GM18508 (cell line): ENCODE data around the gene ASB14.
"Not testable (repeated sequence)": the region's sequence is repeated elsewhere in the genome, so short reads cannot be mapped to it uniquely, and the experiment has no call there.

Experiments
- ATAC-seq: cut with Tn5 transposase; IDR thresholded peaks from one replicate; pipeline ENCODE4 v1.9.1; 2021; ENCODE audit warnings: moderate number of reproducible peaks; ENCODE audit not compliant: insufficient read depth, unreplicated experiment

ASB14 gene

GRCh38 chr3:57292159-57292896, at the start of gene ASB14:
Gene ASB14, minus strand, starts transcription at chr3:57292685. Its CDS starts 652 bp downstream, at chr3:57292033.
- no peak for ATAC-seq

GRCh38 chr3:57339071-57339642, 46.7 kb upstream of the ASB14 start:
- not testable (repeated sequence) for ATAC-seq

GRCh38 chr3:57338272-57339070, 46.0 kb upstream of the ASB14 start:
- not testable (repeated sequence) for ATAC-seq

DNA sequence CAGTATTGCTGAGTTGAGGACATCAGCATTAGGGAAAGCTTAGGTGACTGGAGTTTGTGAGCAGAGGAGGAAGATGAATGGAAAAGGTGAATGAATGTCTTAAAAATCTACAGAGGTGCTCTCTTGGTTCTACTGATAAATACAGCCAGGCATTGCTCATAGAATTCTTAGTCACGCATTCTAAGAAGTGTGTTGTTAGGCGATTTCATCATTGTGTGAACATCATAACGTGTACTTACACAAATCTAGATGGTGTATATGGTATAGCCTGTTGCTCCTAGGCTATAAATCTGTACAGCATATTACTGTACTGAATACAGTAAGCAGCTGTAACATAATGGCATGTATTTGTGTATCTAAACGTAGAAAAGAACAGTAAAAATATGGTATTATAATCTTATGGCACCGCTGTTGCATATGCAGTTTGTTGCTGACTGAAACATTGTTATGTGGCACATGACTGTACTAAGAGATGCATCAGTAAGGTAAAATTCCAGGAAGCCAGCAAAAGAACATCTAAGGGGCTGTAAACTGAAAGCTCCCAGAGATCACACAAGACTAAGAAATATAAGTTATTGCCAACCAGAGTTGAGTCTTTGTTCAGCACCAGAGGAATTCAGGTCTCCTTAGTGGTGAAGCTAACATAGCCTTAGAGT, 42.9 kb upstream of the ASB14 start:
- ATAC-seq: no peak

GRCh38 chr3:57331078-57331610, 38.7 kb upstream of the ASB14 start:
- no peak for ATAC-seq

GRCh38 chr3:57326498-57326897, 34.0 kb upstream of the ASB14 start:
- ATAC-seq: not testable (repeated sequence)

DNA sequence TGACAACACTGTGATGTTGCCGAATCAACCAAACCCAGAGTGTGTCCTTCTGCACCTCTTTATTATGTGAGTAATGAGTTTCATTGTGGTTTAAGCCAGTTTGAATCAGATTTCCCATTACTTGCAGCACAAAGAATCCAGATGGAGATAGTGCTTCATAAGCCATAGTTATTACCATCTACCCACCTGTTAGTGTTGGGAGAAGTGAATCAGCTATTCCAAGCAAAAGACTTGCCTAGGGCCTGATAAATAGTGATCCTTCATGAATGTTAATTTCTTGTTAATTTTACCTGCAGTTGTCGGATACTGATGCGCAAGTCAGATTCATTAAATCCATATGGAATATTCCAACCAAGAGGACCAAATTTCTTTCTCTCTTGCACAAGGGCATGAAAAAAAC, 21.7 kb upstream of the ASB14 start:
- ATAC-seq: no peak

DNA sequence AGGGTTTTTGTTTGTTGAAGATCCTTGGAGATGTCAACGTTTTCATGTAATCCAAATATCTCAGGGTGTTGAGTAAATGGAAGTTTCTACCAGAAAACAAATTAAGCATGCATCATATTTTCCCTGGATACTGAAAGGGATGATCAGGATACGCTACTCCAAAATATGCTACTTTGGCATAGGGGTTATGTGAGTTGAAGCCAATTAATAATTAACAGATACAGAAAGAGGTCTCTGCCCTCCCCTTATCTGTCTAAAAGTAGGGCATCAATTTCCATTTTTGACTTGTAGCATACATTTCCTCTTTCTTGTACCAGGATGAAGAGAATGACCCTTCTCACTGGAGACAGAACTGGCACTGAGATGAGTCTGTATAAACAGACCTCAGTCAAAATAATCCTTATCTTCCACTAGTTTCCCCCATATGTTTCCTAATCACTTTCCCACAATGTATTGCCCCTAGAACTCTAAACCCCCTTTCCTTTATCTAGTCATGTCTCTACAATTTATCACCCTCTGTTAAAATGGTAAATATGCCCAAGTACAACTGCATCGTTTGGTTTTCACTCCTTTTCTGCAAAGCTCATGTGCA, 17.4 kb upstream of the ASB14 start:
- no peak for ATAC-seq

DNA sequence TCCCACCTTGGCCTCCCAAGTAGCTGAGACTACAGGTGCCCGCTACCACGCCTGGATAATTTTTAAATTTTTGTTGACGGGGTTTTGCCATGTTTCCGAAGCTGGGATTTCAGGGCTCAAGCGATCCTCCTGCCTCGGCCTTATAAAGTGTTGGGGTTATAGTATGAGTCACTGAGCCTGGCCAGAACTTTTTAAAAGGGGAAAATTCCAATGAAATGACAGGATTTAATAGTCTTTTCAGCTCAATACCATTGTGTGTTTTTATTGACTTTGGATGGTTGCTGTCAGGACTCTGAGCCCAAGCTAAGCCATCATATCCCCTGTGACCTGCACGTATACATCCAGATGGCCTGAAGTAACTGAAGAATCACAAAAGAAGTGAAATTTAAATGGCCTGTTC, 11.0 kb upstream of the ASB14 start:
- not testable (repeated sequence) for ATAC-seq

DNA sequence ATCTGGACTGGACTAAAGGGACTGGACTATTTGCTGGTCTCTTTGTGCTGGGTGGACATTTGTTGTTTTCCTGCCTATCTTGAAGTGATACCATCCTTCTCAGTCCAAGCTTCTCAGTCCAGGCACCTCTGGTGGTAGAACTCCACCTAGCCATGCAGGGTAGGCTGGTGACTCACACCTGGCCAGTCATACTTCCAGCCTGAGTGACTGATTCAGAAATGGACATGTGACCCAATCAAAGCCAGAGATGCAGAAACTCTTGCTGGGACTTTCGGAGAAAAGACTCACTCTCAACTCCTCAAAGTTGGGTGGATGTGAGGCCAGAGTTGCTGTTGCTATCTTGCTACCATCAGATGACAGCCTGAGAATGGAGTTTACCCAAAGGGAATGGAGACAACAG, 5.6 kb upstream of the ASB14 start:
- no peak for ATAC-seq

GRCh38 chr3:57292897-57293526, 527 bp upstream of the ASB14 start:
- no peak for ATAC-seq

GRCh38 chr3:57288403-57288802, 4.1 kb downstream of the ASB14 start:
- ATAC-seq: no peak

- ATAC-seq: no peak
Measured at GRCh38 chr3:57287205-57287604, 5.3 kb downstream of the ASB14 start.

- no peak for ATAC-seq
Measured at GRCh38 chr3:57283334-57283733, 9.2 kb downstream of the ASB14 start.

DNA sequence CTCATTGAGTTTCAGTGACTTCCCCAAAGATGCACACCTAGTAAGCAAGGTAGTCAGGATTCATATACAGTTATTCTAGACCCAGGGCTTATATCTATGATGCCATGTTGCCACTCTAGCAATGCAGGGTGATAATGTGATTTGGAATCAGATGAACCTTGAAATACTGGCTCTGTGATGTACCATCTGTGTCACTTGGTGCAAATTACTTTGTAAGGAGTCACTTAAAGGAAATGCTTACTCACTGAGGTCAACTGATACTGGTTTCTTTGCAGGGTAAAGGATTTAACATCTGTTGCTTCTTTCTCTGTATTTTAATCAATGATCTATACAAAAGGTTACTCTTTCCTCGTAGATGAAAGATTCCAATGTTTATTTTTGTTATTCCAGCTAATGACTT, 10.8 kb downstream of the ASB14 start:
- no peak for ATAC-seq

- ATAC-seq: no peak
Measured at GRCh38 chr3:57279685-57280084, 12.8 kb downstream of the ASB14 start.

DNA sequence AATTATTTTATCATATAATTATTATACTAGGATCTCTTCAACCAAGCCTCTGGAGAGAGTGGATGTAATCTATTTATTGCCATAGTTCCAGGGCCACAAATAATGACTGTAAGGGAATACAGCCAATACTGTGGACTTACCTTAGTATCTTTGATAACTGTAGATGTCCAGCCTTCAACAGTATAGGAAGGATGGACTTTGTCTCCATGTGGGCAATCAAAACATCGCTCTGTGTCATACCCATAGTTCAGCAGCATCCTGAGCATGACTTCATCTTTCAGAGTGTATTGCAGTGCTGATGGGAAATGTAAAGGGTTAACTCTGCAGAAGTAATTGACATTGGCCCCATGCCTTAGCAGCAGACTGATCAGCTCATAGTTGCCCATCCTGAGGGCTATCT, 14.2 kb downstream of the ASB14 start:
- no peak for ATAC-seq

DNA sequence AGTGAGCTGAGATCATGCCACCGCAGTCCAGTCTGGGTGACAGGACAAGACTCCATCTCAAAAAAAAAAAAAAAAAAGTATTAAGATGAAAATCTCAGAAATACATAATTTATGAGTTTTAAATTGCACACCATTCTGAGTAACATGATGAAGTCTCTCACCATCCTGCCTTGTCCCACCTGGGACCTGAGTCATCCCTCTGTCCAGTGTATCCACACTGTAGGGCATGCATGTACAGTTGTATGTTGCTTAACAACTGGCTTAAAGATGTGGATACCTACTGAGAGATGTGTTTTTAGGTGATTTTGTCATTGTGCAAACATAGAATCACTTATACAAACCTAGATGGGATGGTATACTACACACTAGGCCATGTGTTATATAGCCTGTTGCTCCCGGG, 17.1 kb downstream of the ASB14 start:
- ATAC-seq: no peak

GRCh38 chr3:57274845-57275244, 17.6 kb downstream of the ASB14 start:
- no peak for ATAC-seq

- no peak for ATAC-seq
Measured at GRCh38 chr3:57268416-57268815, 24.1 kb downstream of the ASB14 start.
